HCEC 1CT (cell line): ENCODE measurements around the gene BDNF.
"Not testable (repeated sequence)": the region's sequence is repeated elsewhere in the genome, so short reads cannot be mapped to it uniquely, and the experiment has no call there.

Source experiments
- DNase-seq: peaks from one replicate; pipeline ENCODE4 v3.0.0-alpha.2; 2017

BDNF gene

GRCh38 chr11:27700351-27701301 is at the start of gene BDNF:
TSS of gene BDNF (minus strand) at chr11:27700455. CDS start at chr11:27658564, 41,891 bp downstream.
- peak; percentile 72 for DNase-seq

GRCh38 chr11:27740362-27741013 is 40.2 kb upstream of the BDNF start:
- DNase-seq: no peak

- DNase-seq: peak; percentile 49
Observed at GRCh38 chr11:27735281-27735680, 35.0 kb upstream of the BDNF start.

DNA sequence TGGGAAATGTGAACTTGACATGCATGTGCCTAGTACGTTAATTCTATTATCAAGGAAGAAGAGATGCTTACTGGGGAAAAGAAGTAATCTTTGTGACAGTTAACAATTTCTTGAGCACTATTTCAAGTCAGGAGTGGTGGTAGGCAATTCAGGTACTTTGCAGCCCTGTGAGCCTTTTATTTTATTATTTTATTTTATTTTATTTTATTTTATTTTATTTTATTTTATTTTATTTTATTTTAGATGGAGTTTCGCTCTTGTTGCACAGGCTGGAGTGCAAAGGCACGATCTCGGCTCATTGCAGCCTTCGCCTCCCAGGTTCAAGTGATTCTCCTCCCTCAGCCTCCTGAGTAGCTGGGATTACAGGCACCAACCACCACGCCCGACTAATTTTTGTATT is 31.5 kb upstream of the BDNF start:
- DNase-seq: not testable (repeated sequence)

DNA sequence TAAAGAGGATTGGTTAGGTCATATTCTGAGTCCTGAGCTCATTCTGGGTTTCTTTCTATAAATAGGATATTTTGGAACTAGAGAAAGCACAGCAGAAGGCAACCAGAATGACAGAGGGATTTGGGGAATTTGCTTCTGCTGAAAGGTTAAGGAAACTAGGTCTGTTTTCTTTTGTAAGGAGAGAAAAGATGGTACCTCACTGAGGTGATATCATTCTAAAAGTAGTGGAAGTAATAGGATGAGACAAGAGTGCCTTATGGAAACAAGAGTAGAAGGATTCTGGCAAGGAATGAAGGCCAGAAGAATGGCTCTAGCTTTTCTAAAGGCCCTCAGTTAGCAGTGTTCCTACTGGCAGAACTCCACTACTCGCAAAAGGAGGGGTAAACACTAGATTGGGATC is 26.7 kb upstream of the BDNF start:
- DNase-seq: no peak

DNA sequence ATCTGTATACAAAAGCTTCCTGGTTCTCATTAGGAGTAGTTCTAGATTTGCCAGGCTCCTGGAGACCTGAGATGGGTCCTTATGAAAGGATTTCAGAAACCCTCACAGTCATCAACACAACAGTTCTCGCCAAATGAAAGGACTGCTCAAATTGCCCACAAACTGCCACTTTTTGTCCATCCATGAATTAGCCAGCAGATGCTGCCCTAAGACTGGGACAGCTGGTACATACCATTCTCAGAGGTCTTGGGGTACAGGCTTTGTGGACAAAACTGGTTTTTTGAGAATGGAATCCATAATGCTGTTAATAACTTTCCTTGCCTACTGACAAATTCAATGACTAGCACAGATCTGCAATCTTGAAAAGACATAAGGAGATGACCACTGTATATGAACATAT is 23.4 kb upstream of the BDNF start:
- peak; percentile 24 for DNase-seq

DNA sequence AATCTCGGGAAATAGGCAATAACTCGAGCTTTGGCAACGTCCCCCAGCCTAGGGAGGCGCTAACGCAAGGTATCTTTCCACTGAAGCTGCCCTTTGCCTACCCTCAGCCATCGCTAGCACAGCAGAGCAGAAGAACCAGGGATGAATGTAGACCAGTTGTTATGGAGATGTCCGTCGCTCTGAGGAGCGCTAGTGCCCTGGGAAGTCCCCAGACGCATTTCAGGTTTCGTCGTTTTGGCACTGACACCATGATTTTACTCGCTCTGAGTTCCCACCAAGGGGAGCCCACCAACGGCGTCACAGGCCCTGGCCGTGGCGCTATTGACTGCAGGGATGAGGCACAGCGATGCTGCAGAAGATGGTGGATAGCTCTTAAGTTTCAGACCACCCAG is 22.7 kb upstream of the BDNF start:
- no peak for DNase-seq

- peak; percentile 45 for DNase-seq
Observed at GRCh38 chr11:27722117-27722952, 22.1 kb upstream of the BDNF start.

DNA sequence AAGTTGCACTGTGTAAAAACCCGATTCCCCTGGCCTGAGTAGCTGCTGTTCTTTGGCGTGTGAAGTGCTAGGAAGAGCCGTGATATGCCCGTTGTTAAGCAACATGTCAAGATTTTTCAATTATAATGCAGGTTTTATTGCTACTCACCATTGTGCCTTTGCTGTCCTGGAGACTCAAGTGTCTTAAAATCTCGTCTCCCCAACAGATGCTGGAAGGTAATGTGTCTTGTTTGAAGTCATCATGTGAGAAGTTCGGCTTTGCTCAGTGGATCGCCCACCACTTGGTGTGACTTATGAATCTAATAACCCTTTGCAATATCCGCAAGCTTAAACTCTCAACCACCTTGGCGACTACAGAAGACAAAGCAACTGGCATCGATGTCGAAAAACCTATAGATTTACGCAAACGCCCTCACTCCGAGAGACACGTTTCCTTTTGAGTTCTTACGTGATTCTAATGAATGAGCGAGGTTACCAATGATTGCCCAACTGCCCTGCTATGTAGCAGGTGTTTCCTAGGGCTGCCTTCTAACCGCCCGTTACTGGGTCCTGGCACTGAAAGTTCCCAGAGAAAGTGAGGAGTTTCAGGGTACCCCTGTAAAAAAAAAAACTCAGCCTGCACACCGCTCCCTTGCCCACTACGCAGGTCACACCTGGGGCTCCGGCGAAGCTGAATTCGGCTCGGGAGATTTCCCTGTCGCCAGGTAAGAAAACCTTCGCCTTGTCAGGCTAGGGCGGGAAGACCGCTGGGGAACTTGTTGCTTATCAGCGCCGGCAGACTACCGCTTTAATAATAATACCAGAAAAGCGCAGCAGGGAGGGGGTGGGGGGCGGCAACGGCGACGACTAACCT is 21.2 kb upstream of the BDNF start:
- no peak for DNase-seq

- peak; percentile 41 for DNase-seq
Observed at GRCh38 chr11:27720277-27720830, 20.1 kb upstream of the BDNF start.

GRCh38 chr11:27719546-27719925 is 19.3 kb upstream of the BDNF start:
- DNase-seq: no peak

DNA sequence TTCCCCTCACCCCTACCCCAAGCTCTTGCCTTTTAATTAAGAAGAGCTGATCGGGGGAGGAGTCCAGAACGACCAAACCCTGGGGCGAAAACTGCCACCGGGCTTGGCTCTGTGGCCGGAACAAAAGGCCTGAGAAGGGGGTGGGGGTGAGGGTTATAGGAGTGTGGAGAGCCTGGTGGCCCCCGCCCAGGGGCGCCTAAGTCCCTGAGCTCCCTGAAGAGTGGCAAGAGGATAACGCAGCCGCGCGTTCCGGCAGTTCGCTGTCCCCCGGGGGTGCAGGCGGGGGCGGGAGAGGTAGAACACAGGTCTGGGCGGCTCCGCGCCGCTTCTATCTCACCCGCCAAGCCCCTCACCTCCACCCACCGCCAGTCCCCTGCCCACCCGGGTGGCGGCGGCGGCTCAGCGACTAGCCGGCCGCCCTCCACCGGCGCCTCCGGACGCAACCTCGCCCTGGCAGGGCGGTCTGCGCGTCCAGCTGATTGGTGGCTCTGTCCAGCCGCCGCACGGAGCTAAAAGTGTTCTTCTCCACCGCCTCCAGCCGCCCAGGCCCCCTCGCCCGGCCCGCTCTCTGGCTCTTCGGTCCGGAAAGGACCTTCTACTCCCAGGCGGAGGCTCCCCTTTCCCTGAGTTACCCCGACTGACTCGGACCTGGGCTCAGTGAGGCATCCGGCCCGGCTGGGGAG is 18.7 kb upstream of the BDNF start:
- peak; percentile 61 for DNase-seq

DNA sequence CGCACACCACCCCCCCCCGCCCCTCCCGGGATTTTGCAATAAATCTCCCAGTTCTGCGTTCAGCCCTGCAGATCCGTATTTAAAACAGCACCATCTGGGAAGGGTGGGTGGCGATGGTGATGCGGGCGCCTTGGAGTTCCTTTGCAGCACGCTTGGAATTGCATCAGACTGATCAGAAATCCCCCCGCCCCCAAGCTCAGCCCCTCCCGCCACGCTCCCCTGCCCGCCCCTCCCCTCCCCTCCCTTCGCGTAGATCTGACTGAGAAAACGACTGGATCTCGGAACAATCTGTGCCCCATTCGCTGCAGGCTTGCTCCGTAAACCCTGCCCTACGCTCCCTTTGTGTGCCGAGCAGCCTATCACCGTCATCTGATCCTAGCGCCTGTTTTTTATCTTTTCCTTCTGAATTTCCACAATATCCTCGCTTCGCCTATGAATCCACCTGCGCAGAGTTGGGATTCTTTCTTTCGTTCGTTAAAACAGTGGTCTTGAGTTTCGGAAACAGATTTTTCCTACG is 18.1 kb upstream of the BDNF start:
- peak; percentile 93 for DNase-seq

GRCh38 chr11:27717801-27718229 is 17.6 kb upstream of the BDNF start:
- no peak for DNase-seq

GRCh38 chr11:27717377-27717776 is 17.1 kb upstream of the BDNF start:
- DNase-seq: peak; percentile 63

- DNase-seq: peak; percentile 76
Observed at GRCh38 chr11:27716835-27717234, 16.6 kb upstream of the BDNF start.

GRCh38 chr11:27716216-27716615 is 16.0 kb upstream of the BDNF start:
- DNase-seq: peak; percentile 38

DNA sequence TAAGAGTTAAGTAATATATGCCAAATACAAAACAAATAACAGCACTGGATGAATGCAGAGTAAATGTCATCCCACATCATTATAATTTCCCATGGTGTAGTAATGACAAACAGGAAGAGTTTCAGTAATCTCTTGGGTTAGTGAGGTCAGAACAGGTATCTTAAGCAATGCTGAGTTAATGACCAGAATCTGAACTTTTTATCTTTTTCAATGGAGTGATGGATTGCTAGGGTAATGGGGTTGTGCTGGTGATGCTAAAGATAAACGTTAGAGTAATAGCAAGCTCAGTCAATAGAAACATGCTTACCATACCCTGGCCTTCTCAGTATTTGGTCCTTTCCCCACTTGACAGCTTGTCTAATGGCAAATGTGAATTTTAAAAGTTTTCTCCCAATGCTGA is 11.5 kb upstream of the BDNF start:
- DNase-seq: no peak

GRCh38 chr11:27710536-27710935 is 10.3 kb upstream of the BDNF start:
- peak; percentile 69 for DNase-seq

DNA sequence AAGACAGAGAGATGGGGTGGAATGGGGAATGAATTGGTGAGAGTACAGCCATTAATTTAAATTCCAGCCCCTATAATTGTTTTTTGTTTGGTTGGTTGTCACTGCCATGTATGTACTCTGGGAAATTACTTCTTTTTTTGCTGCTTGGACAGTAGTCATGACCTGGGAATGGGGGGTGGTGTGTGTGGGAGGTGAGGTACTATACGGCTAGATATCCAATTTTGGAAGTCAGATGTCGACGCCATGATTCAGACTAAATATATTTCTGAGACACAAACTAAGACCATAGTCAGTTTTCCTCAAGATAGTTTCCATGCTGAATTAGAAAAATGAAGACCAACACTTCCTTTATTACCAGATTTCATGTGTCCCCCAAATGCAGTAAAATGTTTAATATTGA is 7.4 kb upstream of the BDNF start:
- DNase-seq: no peak
